K562 (cell line): ENCODE measurements around the gene SIGLEC6. TPM values are rescaled to one million over a fixed set of nuclear protein-coding genes. Genes with fewer than 3 reads are reported as not detected.

ENCODE experiments used
- CBX5 ChIP-seq: IDR thresholded peaks from 2 replicates; pipeline ENCODE4 v1.6.1; 2014; ENCODE audit warnings: low read depth, borderline replicate concordance
- CEBPZ ChIP-seq: fragments of 150-350 bp; IDR thresholded peaks from 2 replicates; pipeline ENCODE4 v1.6.1; 2014; ENCODE audit warnings: low read depth, mild to moderate bottlenecking, low read length, borderline replicate concordance
- MAX ChIP-seq: sonication (generic); formaldehyde crosslinking; IDR thresholded peaks from 2 replicates; pipeline ENCODE4 v1.9.0; 2022; ENCODE audit warnings: mild to moderate bottlenecking, missing genetic modification reagents
- MCM5 ChIP-seq: fragments of 450-650 bp; IDR thresholded peaks from 2 replicates; pipeline ENCODE4 v1.6.1; 2016; ENCODE audit warnings: low read depth
- POU5F1 ChIP-seq: fragments of 150-350 bp; IDR thresholded peaks from 2 replicates; pipeline ENCODE4 v1.6.1; 2014; ENCODE audit warnings: borderline replicate concordance, low read length, low read depth, mild to moderate bottlenecking; ENCODE audit not compliant: partially characterized antibody
- RBM17 ChIP-seq: fragments of 200-400 bp; formaldehyde crosslinking; IDR thresholded peaks from 2 replicates; pipeline ENCODE4 v1.6.1; 2017; ENCODE audit warnings: low read depth, mild to moderate bottlenecking, low read length, borderline replicate concordance
- TFE3 ChIP-seq: fragments of 450-650 bp; formaldehyde crosslinking; IDR thresholded peaks from 2 replicates; pipeline ENCODE4 v1.4.0; 2020; ENCODE audit warnings: mild to moderate bottlenecking, mixed read lengths
- ZKSCAN1 ChIP-seq: fragments of 150-350 bp; IDR thresholded peaks from 2 replicates; pipeline ENCODE4 v1.6.1; 2016; ENCODE audit warnings: low read depth, low read length
- polyA plus RNA-seq, 8 experiments: library from polyadenylated mRNA; depleted of rRNA in 4 of 8; stranded (reverse) in 5 of 8; unstranded in 3 of 8; fragments of >200 nt; fragmentation: Nextera tagmentation in 2 of 8; fragmentation: Illumina TruSeq in 1 of 8; extraction: Ambion mirVana in 2 of 8; extraction: Trizol in 1 of 8; gene quantifications; 2 replicates each; pipeline versions ENCODE4 v1.2.1 to v1.2.3, GENCODE V29; 2011 to 2014; ENCODE audit warnings: inconsistent platforms in 1 of 8, missing spikeins in 1 of 8
- total RNA-seq, 7 experiments: library from RNA; depleted of rRNA in 6 of 7; stranded (reverse); fragments of >200 nt in 6 of 7; fragmentation: Illumina TruSeq in 2 of 7; extraction: Trizol in 2 of 7; gene quantifications; 2 replicates each; pipeline versions ENCODE4 v1.2.1 to v1.2.3, GENCODE V29; 2011 to 2021; ENCODE audit warnings: low replicate concordance in 1 of 7
- TF ChIP-seq, protein P1 (sequence below): sonication (generic); formaldehyde crosslinking; IDR thresholded peaks from 2 replicates; pipeline ENCODE4 v1.8.1; 2022; ENCODE audit warnings: missing genetic modification reagents

SIGLEC6 gene
- total and polyA plus RNA-seq, 9 of the 15 experiments (the other 6 are each of a cell fraction or from before 2014, with no cell fraction given): 0.03 to 17.5 (median 0.71) TPM

DNA sequence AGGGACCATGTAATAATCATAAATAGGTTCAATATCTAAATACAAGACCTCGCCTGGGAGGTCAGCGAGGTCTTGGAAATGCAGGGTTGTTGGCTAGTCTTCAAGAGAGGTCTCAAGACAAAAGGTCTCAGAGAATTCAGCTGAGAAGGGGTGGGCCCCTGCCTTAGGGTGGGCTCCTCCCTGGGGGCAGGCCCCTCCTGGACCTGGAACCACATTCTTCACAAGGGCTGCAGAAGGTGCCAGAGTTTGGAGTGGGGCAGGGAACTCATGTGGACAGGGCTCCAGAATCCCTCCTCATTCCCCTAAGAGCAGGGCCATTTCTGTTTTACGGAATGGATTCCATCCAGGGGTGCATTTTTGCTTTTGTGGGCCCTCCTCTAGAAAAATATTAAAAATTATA is 43.0 kb downstream of the SIGLEC6 start (continued):
- no peak for TF ChIP-seq CEBPZ
- no peak for TF ChIP-seq MCM5
- TF ChIP-seq CBX5: no peak
- TF ChIP-seq POU5F1: no peak
- TF ChIP-seq RBM17: no peak
- TF ChIP-seq ZKSCAN1: no peak
- no peak for TF ChIP-seq TFE3 (CRISPR knock-in tag)
- TF ChIP-seq, protein P1, sequence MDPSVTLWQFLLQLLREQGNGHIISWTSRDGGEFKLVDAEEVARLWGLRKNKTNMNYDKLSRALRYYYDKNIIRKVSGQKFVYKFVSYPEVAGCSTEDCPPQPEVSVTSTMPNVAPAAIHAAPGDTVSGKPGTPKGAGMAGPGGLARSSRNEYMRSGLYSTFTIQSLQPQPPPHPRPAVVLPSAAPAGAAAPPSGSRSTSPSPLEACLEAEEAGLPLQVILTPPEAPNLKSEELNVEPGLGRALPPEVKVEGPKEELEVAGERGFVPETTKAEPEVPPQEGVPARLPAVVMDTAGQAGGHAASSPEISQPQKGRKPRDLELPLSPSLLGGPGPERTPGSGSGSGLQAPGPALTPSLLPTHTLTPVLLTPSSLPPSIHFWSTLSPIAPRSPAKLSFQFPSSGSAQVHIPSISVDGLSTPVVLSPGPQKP (CRISPR knock-in tag): no peak
- no peak for TF ChIP-seq MAX
